KOPT-K1 (cell line): ENCODE results near the gene PPM1N.
"Not testable (repeated sequence)": the region's sequence is repeated elsewhere in the genome, so short reads cannot be mapped to it uniquely, and the experiment has no call there.

Experiments used
- H3K27ac ChIP-seq: fragments of 200-600 bp; sonication (generic); 2 replicates; pipeline ENCODE4 v1.5.1; 2016; ENCODE audit warnings: antibody characterized with exemption, mild to moderate bottlenecking, low read depth, low read length; ENCODE audit not compliant: poor library complexity, severe bottlenecking
- H3K36me3 ChIP-seq: fragments of 200-600 bp; sonication (generic); 2 replicates; pipeline ENCODE4 v1.5.1; 2017; ENCODE audit warnings: antibody characterized with exemption, mild to moderate bottlenecking, low read length, moderate library complexity; ENCODE audit not compliant: insufficient read depth
- H3K9me3 ChIP-seq: fragments of 200-600 bp; sonication (generic); 2 replicates; pipeline ENCODE4 v1.5.1; 2017; ENCODE audit warnings: antibody characterized with exemption, low read length, mild to moderate bottlenecking; ENCODE audit not compliant: insufficient read depth, poor library complexity, severe bottlenecking

PPM1N gene

GRCh38 chr19:45508417-45508860 is 10.2 kb downstream of the PPM1N start:
- H3K36me3 ChIP-seq = no peaks in the 10 kb centered on the region
- no peaks in the 10 kb centered on the region for H3K9me3 ChIP-seq
- H3K27ac ChIP-seq = peak overlapping the region; percentile 91

GRCh38 chr19:45508861-45509691 is 10.8 kb downstream of the PPM1N start:
- Histone ChIP-seq H3K27ac (peak overlapping the region; percentile 91), H3K9me3 (no peaks in the 10 kb centered on the region), H3K36me3 (no peaks in the 10 kb centered on the region)

GRCh38 chr19:45509692-45510015 is 11.4 kb downstream of the PPM1N start:
- Histone ChIP-seq H3K9me3 (no peaks in the 10 kb centered on the region), H3K27ac (no peak overlapping the region), H3K36me3 (no peaks in the 10 kb centered on the region)

- H3K9me3 ChIP-seq, H3K36me3 ChIP-seq, H3K27ac ChIP-seq: not testable (repeated sequence)
Measured at GRCh38 chr19:45510352-45510751, 12.1 kb downstream of the PPM1N start.

- no peak overlapping the region for H3K27ac ChIP-seq
- no peaks in the 10 kb centered on the region for H3K36me3 ChIP-seq
- H3K9me3 ChIP-seq = no peaks in the 10 kb centered on the region
Measured at GRCh38 chr19:45511074-45511473, 12.8 kb downstream of the PPM1N start.

- Histone ChIP-seq H3K9me3 (no peaks in the 10 kb centered on the region), H3K27ac (no peak overlapping the region), H3K36me3 (peaks cover 2% of the 10 kb centered on the region)
Measured at GRCh38 chr19:45512881-45513483, 14.7 kb downstream of the PPM1N start.

- peaks cover 9% of the 10 kb centered on the region for H3K36me3 ChIP-seq
- no peaks in the 10 kb centered on the region for H3K9me3 ChIP-seq
- H3K27ac ChIP-seq = peak overlapping the region; percentile 30
Measured at GRCh38 chr19:45514376-45515051, 16.3 kb downstream of the PPM1N start.

DNA sequence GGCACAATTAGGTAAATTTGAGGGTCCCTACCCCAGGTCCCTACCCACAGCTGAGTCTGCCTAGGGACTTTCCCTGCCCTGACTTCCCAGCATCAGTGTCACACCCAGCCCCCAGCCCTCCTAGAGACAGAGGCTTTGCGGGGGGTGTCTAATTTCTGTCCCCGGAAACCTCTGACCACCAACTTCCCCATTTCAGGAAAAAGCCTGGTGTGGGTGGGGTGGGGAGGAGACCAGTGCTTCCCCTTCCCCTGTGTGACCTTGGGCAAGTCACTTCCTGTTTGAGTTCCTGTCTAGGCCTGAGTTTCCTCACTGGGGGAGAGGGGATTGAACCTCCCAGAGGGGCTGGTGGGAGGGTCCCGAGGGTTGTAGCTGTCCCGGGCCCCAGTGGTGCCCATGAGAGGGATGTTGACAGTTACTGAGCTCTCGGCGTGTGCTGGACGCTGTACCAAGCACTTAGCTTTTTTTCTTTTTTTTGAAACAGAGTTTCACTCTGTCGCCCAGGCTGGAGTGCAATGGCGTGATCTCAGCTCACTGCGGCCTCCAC is 16.9 kb downstream of the PPM1N start:
- peaks cover 9% of the 10 kb centered on the region for H3K36me3 ChIP-seq
- H3K27ac ChIP-seq = peak overlapping the region; percentile 30
- no peaks in the 10 kb centered on the region for H3K9me3 ChIP-seq

GRCh38 chr19:45515807-45516401 is 17.7 kb downstream of the PPM1N start:
- H3K36me3 ChIP-seq = peaks cover 9% of the 10 kb centered on the region
- H3K27ac ChIP-seq = no peak overlapping the region
- no peaks in the 10 kb centered on the region for H3K9me3 ChIP-seq

DNA sequence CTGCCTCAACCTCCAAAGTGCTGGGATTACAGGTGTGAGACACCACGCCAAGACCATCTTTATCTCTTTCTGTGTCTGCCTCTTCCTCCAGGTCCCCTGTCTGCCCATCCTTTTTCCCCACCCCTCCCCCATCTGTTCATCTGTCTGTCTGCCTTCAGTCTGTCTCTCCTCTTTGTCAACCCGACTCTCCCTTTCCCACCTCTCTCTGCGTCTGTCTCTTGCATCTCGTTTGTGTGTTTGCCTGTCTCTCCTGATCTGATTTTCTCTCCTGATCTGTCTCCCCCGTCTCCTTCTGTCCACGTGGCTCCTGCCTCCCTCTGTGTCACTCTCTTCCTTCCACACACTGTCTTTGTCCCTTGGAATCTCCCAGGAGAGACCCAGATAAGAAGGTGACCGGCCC is 19.0 kb downstream of the PPM1N start:
- H3K27ac ChIP-seq = no peak overlapping the region
- peaks cover 9% of the 10 kb centered on the region for H3K36me3 ChIP-seq

GRCh38 chr19:45517641-45518468 is 19.6 kb downstream of the PPM1N start:
- no peaks in the 10 kb centered on the region for H3K9me3 ChIP-seq
- H3K36me3 ChIP-seq = peaks cover 9% of the 10 kb centered on the region
- H3K27ac ChIP-seq = no peak overlapping the region

More for the DNA sequence above, 19.0 kb downstream of the PPM1N start:
- no peaks in the 10 kb centered on the region for H3K9me3 ChIP-seq

DNA sequence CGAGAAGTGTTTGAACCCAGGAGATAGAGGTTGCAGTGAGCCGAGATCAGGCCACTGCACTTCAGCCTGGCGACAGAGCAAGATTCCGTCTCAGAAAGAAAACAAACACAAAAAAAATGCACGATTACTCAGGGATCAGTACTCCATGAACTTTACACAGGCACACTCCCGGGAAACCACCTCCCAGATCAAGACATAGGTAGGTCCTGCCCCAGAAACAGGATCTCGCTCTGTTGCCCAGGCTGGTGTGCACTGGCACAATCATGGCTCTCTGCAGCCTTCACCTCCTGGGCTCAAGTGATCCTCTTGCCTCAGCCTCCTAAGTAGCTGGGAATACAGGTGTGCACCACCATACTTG is 20.2 kb downstream of the PPM1N start:
- peaks cover 9% of the 10 kb centered on the region for H3K36me3 ChIP-seq
- no peak overlapping the region for H3K27ac ChIP-seq
- no peaks in the 10 kb centered on the region for H3K9me3 ChIP-seq

- Histone ChIP-seq H3K27ac (no peak overlapping the region), H3K9me3 (no peaks in the 10 kb centered on the region), H3K36me3 (peaks cover 38% of the 10 kb centered on the region)
Measured at GRCh38 chr19:45522010-45522941, 24.0 kb downstream of the PPM1N start.
